Kidney tubule cell (primary cell): ENCODE data around the gene MAGIX.
"Not testable (repeated sequence)": the region's sequence is repeated elsewhere in the genome, so short reads cannot be mapped to it uniquely, and the experiment has no call there.

ENCODE experiments used
- DNase-seq: peaks from one replicate; pipeline ENCODE4 v3.0.0-alpha.2; 2018; ENCODE audit warnings: low spot score

MAGIX gene

GRCh38 chrX:49160908-49161307 is 1.6 kb upstream of the MAGIX start:
- no peak for DNase-seq

GRCh38 chrX:49161632-49162031 is 926 bp upstream of the MAGIX start:
- no peak for DNase-seq

GRCh38 chrX:49163555-49164419 is 1.2 kb downstream of the MAGIX start:
- peak; percentile 77 for DNase-seq

DNA sequence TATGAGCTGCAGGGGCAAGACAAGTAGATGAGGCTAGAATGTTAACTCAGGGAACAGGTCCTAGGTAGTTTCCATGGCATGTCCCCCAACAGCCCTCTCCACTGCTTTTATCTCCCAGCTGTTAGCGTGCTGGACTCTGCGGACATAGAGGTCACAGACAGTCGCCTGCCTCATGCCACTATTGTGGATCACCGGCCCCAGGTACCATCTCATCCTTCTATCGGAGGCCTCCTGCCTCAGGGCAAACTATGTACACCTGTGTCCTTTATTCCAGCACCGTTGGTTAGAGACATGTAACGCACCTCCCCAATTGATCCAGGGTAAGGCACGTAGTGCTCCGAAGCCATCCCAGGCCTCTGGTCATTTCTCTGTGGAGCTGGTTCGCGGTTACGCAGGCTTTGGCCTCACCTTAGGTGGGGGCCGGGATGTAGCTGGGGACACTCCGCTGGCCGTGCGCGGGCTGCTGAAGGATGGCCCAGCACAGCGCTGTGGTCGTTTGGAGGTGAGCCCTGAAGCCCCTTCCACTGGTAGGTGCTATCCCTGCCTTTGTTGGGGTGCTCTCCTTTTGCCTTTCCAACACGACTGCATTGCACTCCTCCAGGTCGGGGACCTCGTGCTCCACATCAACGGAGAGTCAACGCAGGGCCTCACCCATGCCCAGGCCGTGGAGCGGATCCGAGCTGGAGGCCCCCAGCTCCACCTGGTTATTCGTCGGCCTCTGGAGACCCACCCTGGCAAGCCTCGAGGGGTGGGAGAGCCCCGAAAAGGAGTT is 2.2 kb downstream of the MAGIX start:
- no peak for DNase-seq

- peak; percentile 81 for DNase-seq
Measured at GRCh38 chrX:49165901-49166881, 3.6 kb downstream of the MAGIX start.

DNA sequence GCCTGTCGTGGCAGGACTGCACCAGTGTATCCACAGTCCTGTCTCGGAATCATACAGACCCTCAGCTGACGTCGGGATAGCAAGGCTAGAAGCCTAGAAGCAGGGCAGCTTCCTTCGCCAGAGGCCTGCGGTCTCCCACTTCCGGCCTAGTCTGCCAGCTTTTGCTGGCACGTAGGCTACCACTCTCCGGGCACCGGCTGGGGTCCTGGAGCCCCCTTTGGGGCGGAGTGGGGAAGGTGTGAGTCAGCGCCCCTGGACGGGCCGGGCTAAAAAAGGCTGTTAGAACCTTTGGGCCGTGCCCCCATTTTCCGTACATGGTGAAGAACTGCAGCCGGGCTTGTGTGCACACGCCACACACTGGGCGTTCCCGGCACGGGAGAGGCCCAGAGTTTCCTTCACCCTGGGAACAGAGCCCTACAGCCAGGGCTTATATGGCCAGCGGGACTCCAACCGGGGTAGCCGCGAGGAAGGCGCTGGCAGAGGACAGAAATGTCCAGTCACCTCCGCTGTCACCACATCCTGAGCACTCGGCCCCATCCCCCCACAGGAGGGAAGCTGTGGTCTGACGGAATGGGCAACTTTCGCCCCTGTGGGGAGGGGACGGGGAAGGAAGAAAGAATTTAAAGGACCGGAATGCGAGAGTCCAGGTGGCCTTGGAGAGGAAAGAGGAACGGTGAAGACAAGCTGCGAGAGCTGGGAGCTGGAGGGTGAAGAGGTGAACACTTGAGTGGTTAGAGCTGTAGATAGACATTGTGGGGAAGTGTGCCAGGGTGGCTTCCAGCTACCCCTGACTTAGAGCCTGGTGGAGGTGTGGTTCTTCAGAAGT is 4.6 kb downstream of the MAGIX start:
- DNase-seq: peak; percentile 78

GRCh38 chrX:49167740-49168108 is 5.2 kb downstream of the MAGIX start:
- no peak for DNase-seq

- peak; percentile 71 for DNase-seq
Measured at GRCh38 chrX:49171752-49172279, 9.3 kb downstream of the MAGIX start, which contains the start of gene PLP2. TSS of gene PLP2 (plus strand) at chrX:49171898. CDS start at chrX:49172001, 103 bp downstream.

- peak; percentile 59 for DNase-seq
Measured at GRCh38 chrX:49172280-49172780, 9.8 kb downstream of the MAGIX start.

DNA sequence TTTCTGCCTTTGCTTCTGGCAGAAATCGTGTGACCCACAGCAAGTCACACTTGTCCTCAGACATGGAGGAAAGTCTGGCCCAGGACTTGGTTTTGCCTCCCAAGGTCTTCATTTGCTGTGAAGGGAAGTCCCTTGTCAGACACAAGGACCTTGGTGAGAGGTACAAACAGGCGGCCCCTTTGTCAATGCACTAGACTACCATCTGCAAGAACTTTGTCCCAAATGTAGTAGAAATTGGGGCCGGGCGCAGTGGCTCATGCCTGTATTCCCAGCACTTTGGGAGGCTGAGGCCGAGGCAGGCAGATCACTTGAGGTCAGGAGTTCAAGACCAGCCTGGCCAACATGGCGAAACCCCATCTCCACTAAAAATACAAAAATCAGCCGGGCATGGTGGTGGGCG is 11.0 kb downstream of the MAGIX start:
- DNase-seq: not testable (repeated sequence)

DNA sequence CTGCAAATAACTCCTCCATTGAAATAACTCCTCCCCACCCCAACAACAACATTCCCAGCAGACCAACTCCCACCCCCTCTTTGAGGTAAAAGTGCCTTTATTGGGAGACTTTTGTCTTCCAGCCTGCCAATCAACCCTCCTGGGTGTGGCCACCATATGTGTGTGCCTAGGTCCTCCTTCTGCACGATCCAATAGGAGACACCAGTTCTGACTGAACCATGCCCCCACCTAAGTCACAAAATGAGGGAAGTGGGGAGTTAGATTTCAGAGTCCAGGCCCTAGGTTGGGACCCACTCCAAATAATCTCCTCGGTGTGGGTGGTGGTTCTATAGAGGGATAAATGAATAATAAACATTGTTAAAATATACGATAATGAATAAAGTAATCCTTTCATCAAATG is 12.2 kb downstream of the MAGIX start:
- no peak for DNase-seq

DNA sequence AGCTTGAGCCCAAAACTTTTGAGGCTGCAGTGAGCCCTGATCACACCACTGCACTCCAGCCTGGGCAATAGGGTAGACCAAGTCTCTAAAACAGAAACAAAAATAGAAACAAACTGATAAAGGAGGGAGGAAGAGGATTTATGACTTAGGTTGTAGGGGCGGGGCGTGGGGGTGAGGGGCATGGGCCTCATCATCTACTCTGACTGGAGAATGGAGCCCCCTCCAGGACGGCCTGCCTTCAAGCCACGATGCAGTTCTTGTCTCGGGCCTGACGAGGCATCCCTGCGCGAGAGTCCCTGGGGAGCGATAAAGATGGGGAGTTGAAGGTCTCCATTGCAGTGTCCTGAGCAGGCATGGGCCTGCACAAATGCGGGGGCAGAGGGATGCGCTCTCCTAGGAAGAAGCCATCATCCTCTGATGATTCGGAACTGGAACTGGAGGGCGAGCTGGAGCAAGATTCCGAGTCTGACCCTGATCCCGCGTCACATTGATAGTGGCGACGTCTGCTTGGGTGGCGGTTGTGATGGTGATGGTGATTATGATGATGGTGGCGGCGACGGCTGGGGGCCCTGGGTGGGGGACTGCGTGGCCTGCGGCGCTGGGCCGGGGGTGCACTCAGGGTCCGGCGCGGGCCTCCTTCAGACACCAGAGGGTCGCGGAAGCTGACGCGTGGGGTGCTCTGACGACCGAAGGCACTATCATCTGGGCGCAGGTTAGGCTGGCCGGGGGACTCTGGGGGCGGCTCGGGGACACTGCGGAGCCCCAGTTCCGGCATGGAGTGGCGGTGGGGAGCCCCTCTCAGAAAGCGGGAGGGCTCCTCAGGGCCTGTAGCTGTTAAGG is 13.1 kb downstream of the MAGIX start:
- no peak for DNase-seq

DNA sequence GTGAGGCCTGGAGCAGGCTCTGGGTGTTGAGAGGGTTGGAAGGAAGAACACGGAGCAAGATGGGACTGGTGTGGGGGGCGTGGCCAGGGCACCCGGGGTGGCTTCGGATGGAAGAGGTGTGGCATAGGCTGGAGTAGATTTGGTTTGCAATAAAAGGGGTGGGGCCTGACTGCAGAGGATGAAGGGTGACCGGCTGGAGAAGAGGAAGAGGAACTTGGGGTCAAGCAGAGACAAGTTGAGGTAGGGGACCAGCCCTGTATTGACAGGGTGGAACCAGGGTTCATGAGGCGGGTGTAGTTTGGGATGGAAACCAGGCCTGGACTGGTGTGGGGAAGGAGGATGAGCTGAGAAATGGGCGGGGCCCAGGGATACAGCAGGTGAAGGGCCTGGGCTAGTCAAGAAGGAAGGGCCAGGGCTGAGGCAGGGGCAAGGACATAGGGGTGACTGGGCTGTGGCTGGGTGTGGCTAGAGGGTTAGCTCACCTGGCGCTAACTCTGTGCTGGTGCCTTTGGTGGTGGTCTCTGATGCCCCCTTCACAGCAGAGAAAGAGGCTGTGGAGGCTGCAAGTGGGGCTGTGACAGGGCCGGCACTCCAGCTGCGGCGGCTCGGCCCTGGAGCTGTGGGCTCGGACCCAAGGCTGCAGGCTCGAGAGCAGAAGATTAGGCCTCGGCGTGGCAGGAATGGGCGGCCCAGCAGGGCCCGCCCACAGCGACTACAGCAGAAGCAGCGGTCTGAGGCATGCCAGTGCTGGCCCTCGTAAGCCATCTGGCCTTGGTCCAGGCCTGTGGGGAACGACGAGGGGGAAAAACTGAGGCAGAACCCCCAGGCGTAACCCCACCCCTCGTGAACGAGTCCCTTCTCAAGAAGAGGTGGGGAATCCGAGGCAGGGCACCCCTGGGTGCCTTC is 14.1 kb downstream of the MAGIX start:
- no peak for DNase-seq

GRCh38 chrX:49177338-49177833 is 14.8 kb downstream of the MAGIX start:
- no peak for DNase-seq

DNA sequence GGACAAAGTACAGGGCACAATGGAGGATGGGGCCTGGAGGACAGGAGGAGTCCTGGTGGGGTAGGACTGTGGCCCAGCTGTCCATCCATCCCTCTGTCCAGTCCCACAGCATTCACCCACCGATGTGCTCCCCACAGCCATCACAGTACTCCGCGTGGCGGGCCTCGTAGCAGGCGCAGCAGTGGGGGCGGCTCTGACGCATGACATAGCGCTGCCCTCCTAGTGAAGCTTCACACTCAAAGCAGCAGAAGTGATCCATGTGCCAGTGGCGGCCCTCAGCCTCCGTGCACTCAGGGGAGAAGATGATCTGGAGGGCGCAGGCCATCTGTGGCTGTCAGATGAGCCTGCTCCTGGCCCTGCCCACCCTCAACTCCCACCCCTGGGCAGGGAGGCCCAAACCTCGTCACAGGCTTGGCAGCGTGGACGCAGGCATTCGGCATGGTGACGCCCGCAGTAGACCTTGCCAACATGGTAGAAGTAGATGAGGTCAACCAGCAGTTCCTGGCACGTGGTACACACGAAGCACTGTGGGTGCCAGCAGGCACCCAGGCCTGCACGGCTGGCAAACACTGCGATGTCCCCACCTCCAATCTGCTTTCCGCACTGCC is 15.4 kb downstream of the MAGIX start:
- no peak for DNase-seq

DNA sequence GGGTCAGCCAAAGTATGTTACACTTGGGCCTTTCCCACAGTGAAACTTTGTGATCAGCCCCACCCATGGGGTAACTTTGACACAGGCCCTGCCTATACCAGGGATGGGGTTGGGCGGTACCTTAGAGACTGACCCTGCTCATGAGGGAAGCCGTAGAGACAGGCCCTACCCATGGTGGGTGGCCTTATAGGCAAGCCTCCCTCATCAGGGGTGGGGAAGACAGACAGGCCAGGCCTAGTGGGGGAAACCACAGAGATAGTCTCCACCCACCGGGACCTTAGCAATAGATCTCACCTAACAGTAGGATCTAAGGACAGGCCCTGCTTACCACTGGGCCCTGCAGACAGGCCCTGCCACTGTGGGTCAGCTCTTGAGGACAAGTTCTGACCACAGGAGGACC is 16.0 kb downstream of the MAGIX start:
- DNase-seq: no peak

DNA sequence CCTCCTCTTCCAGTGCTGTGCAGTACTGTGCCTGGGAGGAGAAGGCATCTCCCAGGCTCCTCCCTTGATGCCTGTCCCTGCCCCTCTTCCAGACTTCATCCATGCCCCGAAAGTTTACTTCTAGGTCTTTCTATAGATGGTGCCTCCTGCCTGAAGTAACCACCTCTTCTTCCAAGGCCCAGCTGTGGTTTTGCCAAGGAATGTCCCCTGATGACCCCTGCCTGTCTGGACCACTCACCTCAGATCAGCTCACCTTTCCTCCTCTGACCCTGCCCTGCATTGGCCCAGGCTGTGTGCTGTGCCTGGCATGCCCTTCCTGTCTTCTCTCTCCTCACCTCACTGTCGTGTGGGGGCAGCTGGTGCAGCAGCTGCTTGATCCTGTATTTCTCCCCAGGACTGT is 16.8 kb downstream of the MAGIX start:
- no peak for DNase-seq

GRCh38 chrX:49183701-49184281 is 21.2 kb downstream of the MAGIX start:
- DNase-seq: no peak
